HepG2 (cell line): Measurements from ENCODE around the gene SRRM2. TPM values are rescaled to one million over a fixed set of nuclear protein-coding genes. Genes with fewer than 3 reads are reported as not detected.

ENCODE experiments used
- ARID4A ChIP-seq: sonication (generic); formaldehyde crosslinking; IDR thresholded peaks from 2 replicates; pipeline ENCODE4 v1.5.0; 2020; ENCODE audit warnings: mild to moderate bottlenecking, missing genetic modification reagents, borderline replicate concordance
- E2F2 ChIP-seq: sonication (generic); formaldehyde crosslinking; IDR thresholded peaks from 2 replicates; pipeline ENCODE4 v1.4.0; 2020; ENCODE audit warnings: missing genetic modification reagents, borderline replicate concordance
- ELK4 ChIP-seq: sonication (generic); formaldehyde crosslinking; IDR thresholded peaks from 2 replicates; pipeline ENCODE4 v1.9.0; 2021; ENCODE audit warnings: missing genetic modification reagents, borderline replicate concordance
- GZF1 ChIP-seq: sonication (generic); formaldehyde crosslinking; IDR thresholded peaks from 2 replicates; pipeline ENCODE4 v1.5.1; 2020; ENCODE audit warnings: mild to moderate bottlenecking, missing genetic modification reagents
- KLF9 ChIP-seq: IDR thresholded peaks from 2 replicates; pipeline ENCODE4 v1.6.1; 2016; ENCODE audit warnings: low read depth
- ONECUT2 ChIP-seq: sonication (generic); formaldehyde crosslinking; IDR thresholded peaks from 2 replicates; pipeline ENCODE4 v1.4.0; 2020; ENCODE audit warnings: missing genetic modification reagents
- SP2 ChIP-seq: sonication (generic); formaldehyde crosslinking; IDR thresholded peaks from 2 replicates; pipeline ENCODE4 v1.5.1; 2020; ENCODE audit warnings: mild to moderate bottlenecking, missing genetic modification reagents
- TEAD3 ChIP-seq: optimal IDR thresholded peaks from 2 replicates; pipeline ENCODE3; 2016; ENCODE audit warnings: borderline replicate concordance
- ZBTB10 ChIP-seq: sonication (generic); formaldehyde crosslinking; IDR thresholded peaks from 2 replicates; pipeline ENCODE4 v1.4.0; 2020; ENCODE audit warnings: missing genetic modification reagents, borderline replicate concordance
- ZIK1 ChIP-seq: sonication (generic); formaldehyde crosslinking; IDR thresholded peaks from 2 replicates; pipeline ENCODE4 v1.5.0; 2020; ENCODE audit warnings: mild to moderate bottlenecking, low read depth, missing genetic modification reagents, borderline replicate concordance
- ZKSCAN8 ChIP-seq: IDR thresholded peaks from 2 replicates; pipeline ENCODE4 v1.6.1; 2016; ENCODE audit warnings: borderline replicate concordance, missing genetic modification reagents, missing compliant biosample characterization
- ZMAT5 ChIP-seq: sonication (generic); formaldehyde crosslinking; IDR thresholded peaks from 2 replicates; pipeline ENCODE4 v1.5.0; 2020; ENCODE audit warnings: mild to moderate bottlenecking, low read depth, missing genetic modification reagents, borderline replicate concordance
- ZNF143 ChIP-seq: sonication (generic); formaldehyde crosslinking; IDR thresholded peaks from 2 replicates; pipeline ENCODE4 v1.4.0; 2020; ENCODE audit warnings: missing genetic modification reagents
- ZNF224 ChIP-seq: sonication (generic); formaldehyde crosslinking; IDR thresholded peaks from 2 replicates; pipeline ENCODE4 v1.5.0; 2020; ENCODE audit warnings: mild to moderate bottlenecking, missing genetic modification reagents
- ZNF282 ChIP-seq: fragments of 450-650 bp; IDR thresholded peaks from 2 replicates; pipeline ENCODE4 v1.6.1; 2018; ENCODE audit not compliant: partially characterized antibody
- ZNF292 ChIP-seq: sonication (generic); formaldehyde crosslinking; IDR thresholded peaks from 2 replicates; pipeline ENCODE4 v1.8.1; 2022; ENCODE audit warnings: mild to moderate bottlenecking, low read depth, missing genetic modification reagents, borderline replicate concordance
- ZNF430 ChIP-seq: sonication (generic); formaldehyde crosslinking; IDR thresholded peaks from 2 replicates; pipeline ENCODE4 v1.9.0; 2021; ENCODE audit warnings: mild to moderate bottlenecking, missing genetic modification reagents
- ZNF432 ChIP-seq: sonication (generic); formaldehyde crosslinking; IDR thresholded peaks from 2 replicates; pipeline ENCODE4 v1.5.0; 2020; ENCODE audit warnings: missing genetic modification reagents, mild to moderate bottlenecking, borderline replicate concordance
- ZNF737 ChIP-seq: sonication (generic); formaldehyde crosslinking; IDR thresholded peaks from 2 replicates; pipeline ENCODE4 v1.5.0; 2020; ENCODE audit warnings: missing genetic modification reagents, mild to moderate bottlenecking, borderline replicate concordance
- ZNF776 ChIP-seq: sonication (generic); formaldehyde crosslinking; IDR thresholded peaks from 2 replicates; pipeline ENCODE4 v1.4.0; 2020; ENCODE audit warnings: mild to moderate bottlenecking, missing genetic modification reagents
- polyA plus RNA-seq, 8 experiments: library from polyadenylated mRNA; depleted of rRNA in 3 of 8; stranded (reverse) in 7 of 8; unstranded in 1 of 8; fragments of >200 nt; fragmentation: Illumina TruSeq in 4 of 8; extraction: Trizol in 4 of 8; gene quantifications; 2 replicates each; pipeline versions ENCODE4 v1.2.1 to v1.2.3, GENCODE V29; 2011 to 2016; ENCODE audit warnings: low read depth in 4 of 8, missing spikeins in 1 of 8, mixed read lengths in 1 of 8; ENCODE audit not compliant: insufficient read depth in 1 of 8
- total RNA-seq, 5 experiments: library from RNA; depleted of rRNA; stranded (reverse); fragments of >200 nt; fragmentation: Illumina TruSeq; extraction: Trizol; gene quantifications; 2 replicates each; pipeline ENCODE4 v1.2.3, GENCODE V29; 2016; ENCODE audit warnings: low read depth in 1 of 5

The SRRM2 gene
- total and polyA plus RNA-seq, 2 of the 13 experiments (the other 11 are each of a cell fraction or from before 2014, with no cell fraction given): 50.4 to 112 TPM

GRCh38 chr16:2739625-2740430 lies 12.6 kb upstream of the SRRM2 start (continued):
- TF ChIP-seq ZBTB10 (CRISPR knock-in tag): no peak
- no peak; the same call in 1 of the 2 replicates for TF ChIP-seq ZNF143 (CRISPR knock-in tag)
- TF ChIP-seq ZNF282: no peak
- TF ChIP-seq SP2 (CRISPR knock-in tag): no peak
- no peak for TF ChIP-seq GZF1 (CRISPR knock-in tag)
- no peak for TF ChIP-seq ZNF430 (CRISPR knock-in tag)
- no peak for TF ChIP-seq ZNF737 (CRISPR knock-in tag)
- no peak for TF ChIP-seq ZNF432 (CRISPR knock-in tag)
- no peak for TF ChIP-seq ELK4 (CRISPR knock-in tag)
- no peak for TF ChIP-seq ZNF224 (CRISPR knock-in tag)
- TF ChIP-seq TEAD3 (CRISPR knock-in tag): no peak
- TF ChIP-seq KLF9 (CRISPR knock-in tag): no peak
- TF ChIP-seq ZNF292 (CRISPR knock-in tag): 0 out of 2 replicates have a peak, but pooled peaks have one; percentile 67
- no peak for TF ChIP-seq ONECUT2 (CRISPR knock-in tag)
- TF ChIP-seq ZKSCAN8: no peak
- TF ChIP-seq E2F2 (CRISPR knock-in tag): no peak
- no peak for TF ChIP-seq ARID4A (CRISPR knock-in tag)
- no peak for TF ChIP-seq ZIK1 (CRISPR knock-in tag)
- TF ChIP-seq ZNF776 (CRISPR knock-in tag): no peak
- TF ChIP-seq ZMAT5 (CRISPR knock-in tag): no peak
